Neural cell (in vitro differentiated cells): ENCODE results near the gene SIPA1L2. TPM values are rescaled to one million over a fixed set of nuclear protein-coding genes. Genes with fewer than 3 reads are reported as not detected.

ENCODE experiments used
- H2AFZ ChIP-seq: fragments of 200-600, 300-800 bp; sonication (generic), shearing (Covaris generic); 2 replicates; pipeline ENCODE4 v1.6.0; 2014; ENCODE audit warnings: low read depth, mild to moderate bottlenecking, antibody characterized with exemption, low read length, moderate library complexity
- H3F3A ChIP-seq: fragments of 200-600 bp; shearing (Covaris generic); 2 replicates; pipeline ENCODE4 v1.6.1; 2016; ENCODE audit warnings: mild to moderate bottlenecking, moderate library complexity, mixed read lengths, antibody characterized with exemption, low read length; ENCODE audit not compliant: insufficient read depth, poor library complexity, severe bottlenecking
- H3K27ac ChIP-seq: fragments of 200-600, 300-800 bp; sonication (generic), shearing (Covaris generic); 2 replicates; pipeline ENCODE4 v1.5.1; 2014; ENCODE audit warnings: mild to moderate bottlenecking, low read length, moderate library complexity
- H3K27me3 ChIP-seq: fragments of 300-800, 200-600 bp; sonication (generic), shearing (Covaris generic); 2 replicates; pipeline ENCODE4 v1.6.0; 2014; ENCODE audit warnings: mild to moderate bottlenecking, low read depth, low read length, moderate library complexity; ENCODE audit not compliant: insufficient read depth
- H3K36me3 ChIP-seq: fragments of 300-800, 200-600 bp; sonication (generic), shearing (Covaris generic); 2 replicates; pipeline ENCODE4 v1.5.1; 2014; ENCODE audit warnings: mild to moderate bottlenecking, antibody characterized with exemption, low read length, moderate library complexity; ENCODE audit not compliant: insufficient read depth
- H3K4me2 ChIP-seq: fragments of 300-800, 200-600 bp; sonication (generic), shearing (Covaris generic); 2 replicates; pipeline ENCODE4 v1.6.0; 2014; ENCODE audit warnings: mild to moderate bottlenecking, low read length
- H3K4me3 ChIP-seq: fragments of 300-800, 200-600 bp; sonication (generic), shearing (Covaris generic); 2 replicates; pipeline ENCODE4 v1.5.1; 2014; ENCODE audit warnings: mild to moderate bottlenecking, low read length, moderate library complexity
- H3K79me2 ChIP-seq: fragments of 200-600 bp; shearing (Covaris generic); replicated peaks from 2 replicates; pipeline ENCODE4 v1.6.0; 2014; ENCODE audit warnings: mild to moderate bottlenecking, low read length, moderate library complexity; ENCODE audit not compliant: insufficient read depth
- H3K9ac ChIP-seq: fragments of 300-800, 200-600 bp; sonication (generic), shearing (Covaris generic); 2 replicates; pipeline ENCODE4 v1.6.1; 2016; ENCODE audit warnings: mild to moderate bottlenecking, low read length, mixed read lengths
- H3K9me2 ChIP-seq: fragments of 200-600 bp; shearing (Covaris generic); 2 replicates; pipeline ENCODE4 v1.6.1; 2016; ENCODE audit warnings: mild to moderate bottlenecking, low read length, mixed read lengths; ENCODE audit not compliant: insufficient read depth
- H3K9me3 ChIP-seq: fragments of 200-600, 300-800 bp; sonication (generic), shearing (Covaris generic); 2 replicates; pipeline ENCODE4 v1.6.1; 2016; ENCODE audit warnings: mild to moderate bottlenecking, mixed run types, low read length, moderate library complexity, mixed read lengths
- H4K20me1 ChIP-seq: fragments of 200-600 bp; shearing (Covaris generic); 2 replicates; pipeline ENCODE4 v1.6.1; 2016; ENCODE audit warnings: mild to moderate bottlenecking, mixed run types; ENCODE audit not compliant: insufficient read depth
- EP300 ChIP-seq: fragments of 450-650 bp; conservative IDR thresholded peaks from 2 replicates; pipeline ENCODE4 v1.6.1; 2014; ENCODE audit warnings: antibody characterized with exemption, mild to moderate bottlenecking, moderate library complexity; ENCODE audit not compliant: poor library complexity, severe bottlenecking
- EZH2 ChIP-seq: fragments of 200-600, 300-800 bp; shearing (Covaris generic), sonication (generic); IDR thresholded peaks from 2 replicates; pipeline ENCODE4 v1.6.1; 2014; ENCODE audit warnings: antibody characterized with exemption, low read length, borderline replicate concordance, mild to moderate bottlenecking; ENCODE audit not compliant: insufficient read depth, poor library complexity, severe bottlenecking
- MXI1 ChIP-seq: fragments of 450-650 bp; conservative IDR thresholded peaks from 2 replicates; pipeline ENCODE4 v1.6.1; 2014; ENCODE audit warnings: antibody characterized with exemption, mild to moderate bottlenecking; ENCODE audit not compliant: poor library complexity, severe bottlenecking
- POLR2AphosphoS5 ChIP-seq: IDR thresholded peaks from 2 replicates; pipeline ENCODE4 v1.6.1; 2012
- RAD21 ChIP-seq: fragments of 450-650 bp; conservative IDR thresholded peaks from 2 replicates; pipeline ENCODE4 v1.6.1; 2014; ENCODE audit warnings: antibody characterized with exemption, mild to moderate bottlenecking, moderate library complexity
- SMC3 ChIP-seq: fragments of 450-650 bp; conservative IDR thresholded peaks from 2 replicates; pipeline ENCODE4 v1.6.1; 2014; ENCODE audit warnings: antibody characterized with exemption, mild to moderate bottlenecking, moderate library complexity; ENCODE audit not compliant: poor library complexity
- TAF1 ChIP-seq: IDR thresholded peaks from 2 replicates; pipeline ENCODE4 v1.6.1; 2012; ENCODE audit warnings: low read depth
- polyA plus RNA-seq: library from polyadenylated mRNA; depleted of rRNA; stranded (reverse); fragments of >200 nt; gene quantifications from 2 replicates; pipeline ENCODE4 v1.2.3, GENCODE V29; 2014
- TF ChIP-seq, protein P1 (sequence below): IDR thresholded peaks from 2 replicates; pipeline ENCODE4 v1.6.1; 2012; ENCODE audit warnings: borderline replicate concordance
- TF ChIP-seq, protein P2 (sequence below): fragments of 450-650 bp; IDR thresholded peaks from 2 replicates; pipeline ENCODE4 v1.5.1; 2014; ENCODE audit warnings: antibody characterized with exemption, mild to moderate bottlenecking, moderate library complexity; ENCODE audit not compliant: poor library complexity, severe bottlenecking

SIPA1L2 gene
- polyA plus RNA-seq, 1 donor from 2014 or later: 5.6 TPM

DNA sequence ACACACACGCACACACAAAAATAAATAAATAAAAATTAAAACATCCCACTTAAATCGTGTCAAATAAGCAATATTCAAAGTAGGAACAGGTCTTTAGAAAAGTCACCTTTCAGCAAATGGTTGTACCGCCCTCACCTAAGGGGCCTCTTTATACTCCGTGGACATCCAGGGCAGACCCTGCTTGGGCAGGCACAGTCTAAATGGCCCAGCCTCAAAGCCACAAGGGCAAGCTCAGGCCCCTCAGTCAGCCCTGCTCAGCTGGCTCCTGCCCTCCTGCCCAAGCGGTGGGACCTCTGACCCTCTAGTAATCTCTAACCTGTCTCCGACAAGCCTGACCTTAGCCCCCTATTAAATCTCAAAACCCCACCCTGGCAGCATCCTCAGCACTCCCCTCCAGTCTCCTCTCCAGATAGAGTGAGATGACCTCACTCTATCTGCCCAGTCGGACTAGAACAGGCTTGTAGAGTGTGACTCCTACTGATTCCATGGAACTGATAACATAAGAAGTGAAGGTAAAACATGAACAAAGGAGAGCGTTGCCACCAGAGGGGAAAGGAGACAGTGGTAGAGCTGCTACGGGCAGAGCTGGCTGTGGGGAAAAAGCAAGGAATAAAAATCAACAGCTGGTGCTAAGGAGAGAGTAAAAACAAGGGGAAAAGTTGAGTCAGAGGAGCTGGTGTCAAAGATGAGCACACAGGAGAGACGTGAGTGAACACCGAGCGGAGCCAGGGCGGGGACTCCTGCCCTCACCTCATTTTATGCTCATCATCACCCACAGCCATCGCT is 36.0 kb downstream of the SIPA1L2 start:
- no peak overlapping the region for H2AFZ ChIP-seq
- H3K9ac ChIP-seq: no peak overlapping the region
- no peaks in the 10 kb centered on the region for H3K36me3 ChIP-seq
- TF ChIP-seq, protein P1, sequence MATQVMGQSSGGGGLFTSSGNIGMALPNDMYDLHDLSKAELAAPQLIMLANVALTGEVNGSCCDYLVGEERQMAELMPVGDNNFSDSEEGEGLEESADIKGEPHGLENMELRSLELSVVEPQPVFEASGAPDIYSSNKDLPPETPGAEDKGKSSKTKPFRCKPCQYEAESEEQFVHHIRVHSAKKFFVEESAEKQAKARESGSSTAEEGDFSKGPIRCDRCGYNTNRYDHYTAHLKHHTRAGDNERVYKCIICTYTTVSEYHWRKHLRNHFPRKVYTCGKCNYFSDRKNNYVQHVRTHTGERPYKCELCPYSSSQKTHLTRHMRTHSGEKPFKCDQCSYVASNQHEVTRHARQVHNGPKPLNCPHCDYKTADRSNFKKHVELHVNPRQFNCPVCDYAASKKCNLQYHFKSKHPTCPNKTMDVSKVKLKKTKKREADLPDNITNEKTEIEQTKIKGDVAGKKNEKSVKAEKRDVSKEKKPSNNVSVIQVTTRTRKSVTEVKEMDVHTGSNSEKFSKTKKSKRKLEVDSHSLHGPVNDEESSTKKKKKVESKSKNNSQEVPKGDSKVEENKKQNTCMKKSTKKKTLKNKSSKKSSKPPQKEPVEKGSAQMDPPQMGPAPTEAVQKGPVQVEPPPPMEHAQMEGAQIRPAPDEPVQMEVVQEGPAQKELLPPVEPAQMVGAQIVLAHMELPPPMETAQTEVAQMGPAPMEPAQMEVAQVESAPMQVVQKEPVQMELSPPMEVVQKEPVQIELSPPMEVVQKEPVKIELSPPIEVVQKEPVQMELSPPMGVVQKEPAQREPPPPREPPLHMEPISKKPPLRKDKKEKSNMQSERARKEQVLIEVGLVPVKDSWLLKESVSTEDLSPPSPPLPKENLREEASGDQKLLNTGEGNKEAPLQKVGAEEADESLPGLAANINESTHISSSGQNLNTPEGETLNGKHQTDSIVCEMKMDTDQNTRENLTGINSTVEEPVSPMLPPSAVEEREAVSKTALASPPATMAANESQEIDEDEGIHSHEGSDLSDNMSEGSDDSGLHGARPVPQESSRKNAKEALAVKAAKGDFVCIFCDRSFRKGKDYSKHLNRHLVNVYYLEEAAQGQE: no peak
- TF ChIP-seq, protein P2, sequence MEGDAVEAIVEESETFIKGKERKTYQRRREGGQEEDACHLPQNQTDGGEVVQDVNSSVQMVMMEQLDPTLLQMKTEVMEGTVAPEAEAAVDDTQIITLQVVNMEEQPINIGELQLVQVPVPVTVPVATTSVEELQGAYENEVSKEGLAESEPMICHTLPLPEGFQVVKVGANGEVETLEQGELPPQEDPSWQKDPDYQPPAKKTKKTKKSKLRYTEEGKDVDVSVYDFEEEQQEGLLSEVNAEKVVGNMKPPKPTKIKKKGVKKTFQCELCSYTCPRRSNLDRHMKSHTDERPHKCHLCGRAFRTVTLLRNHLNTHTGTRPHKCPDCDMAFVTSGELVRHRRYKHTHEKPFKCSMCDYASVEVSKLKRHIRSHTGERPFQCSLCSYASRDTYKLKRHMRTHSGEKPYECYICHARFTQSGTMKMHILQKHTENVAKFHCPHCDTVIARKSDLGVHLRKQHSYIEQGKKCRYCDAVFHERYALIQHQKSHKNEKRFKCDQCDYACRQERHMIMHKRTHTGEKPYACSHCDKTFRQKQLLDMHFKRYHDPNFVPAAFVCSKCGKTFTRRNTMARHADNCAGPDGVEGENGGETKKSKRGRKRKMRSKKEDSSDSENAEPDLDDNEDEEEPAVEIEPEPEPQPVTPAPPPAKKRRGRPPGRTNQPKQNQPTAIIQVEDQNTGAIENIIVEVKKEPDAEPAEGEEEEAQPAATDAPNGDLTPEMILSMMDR: no peak
- TF ChIP-seq TAF1: no peak
- no peak for TF ChIP-seq MXI1
- no peak for TF ChIP-seq POLR2AphosphoS5
- no peak for TF ChIP-seq SMC3
- no peaks in the 10 kb centered on the region for H4K20me1 ChIP-seq
- no peak overlapping the region for H3K27ac ChIP-seq
- H3K9me3 ChIP-seq: no peaks in the 10 kb centered on the region
- H3F3A ChIP-seq: no peaks in the 10 kb centered on the region
- no peak overlapping the region for H3K4me2 ChIP-seq
- no peaks in the 10 kb centered on the region for H3K9me2 ChIP-seq
- H3K27me3 ChIP-seq: no peaks in the 10 kb centered on the region
- H3K4me3 ChIP-seq: no peak overlapping the region
- peaks cover 38% of the 10 kb centered on the region for H3K79me2 ChIP-seq

DNA sequence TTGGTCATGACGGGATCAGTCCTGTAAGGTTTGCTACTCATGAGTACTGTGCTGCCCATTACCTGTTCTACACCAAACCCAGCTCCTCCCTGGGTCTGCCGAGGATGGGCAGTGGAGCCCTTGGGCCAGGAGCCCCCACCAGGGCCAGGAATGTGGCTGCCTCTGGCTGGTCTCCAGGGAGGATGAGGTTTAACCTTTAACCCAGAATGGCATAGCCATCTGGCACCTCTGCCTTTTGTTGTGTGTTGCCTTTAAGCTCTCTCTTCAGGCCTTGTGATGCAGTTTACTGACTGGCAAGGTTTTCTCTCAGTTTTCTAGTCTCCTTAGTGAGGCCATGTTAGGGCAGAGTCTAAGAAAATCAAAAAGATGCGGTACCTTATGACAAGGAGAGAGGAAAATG is 38.6 kb downstream of the SIPA1L2 start:
- Histone ChIP-seq H3K9me2 (no peaks in the 10 kb centered on the region), H3K4me2 (no peak overlapping the region), H3K79me2 (peaks cover 34% of the 10 kb centered on the region), H4K20me1 (no peaks in the 10 kb centered on the region), H3F3A (no peaks in the 10 kb centered on the region), H2AFZ (no peak overlapping the region), H3K27ac (no peak overlapping the region), H3K36me3 (no peaks in the 10 kb centered on the region), H3K4me3 (no peak overlapping the region), H3K9me3 (no peaks in the 10 kb centered on the region), H3K27me3 (no peaks in the 10 kb centered on the region), H3K9ac (no peak overlapping the region)
- no peak for TF ChIP-seq MXI1
- no peak for TF ChIP-seq RAD21
- TF ChIP-seq, protein P1: no peak
- TF ChIP-seq TAF1: no peak
- TF ChIP-seq SMC3: no peak
- TF ChIP-seq POLR2AphosphoS5: no peak
- no peak for TF ChIP-seq EP300
- no peak for TF ChIP-seq EZH2
- TF ChIP-seq, protein P2: no peak
